HG02938 (cell line): ENCODE measurements around the gene ST6GAL1.

ENCODE experiments used
- ATAC-seq: cut with Tn5 transposase; IDR thresholded peaks from one replicate; pipeline ENCODE4 v1.9.1; 2021; ENCODE audit warnings: mild to moderate bottlenecking, moderate library complexity; ENCODE audit not compliant: unreplicated experiment

Gene ST6GAL1

DNA sequence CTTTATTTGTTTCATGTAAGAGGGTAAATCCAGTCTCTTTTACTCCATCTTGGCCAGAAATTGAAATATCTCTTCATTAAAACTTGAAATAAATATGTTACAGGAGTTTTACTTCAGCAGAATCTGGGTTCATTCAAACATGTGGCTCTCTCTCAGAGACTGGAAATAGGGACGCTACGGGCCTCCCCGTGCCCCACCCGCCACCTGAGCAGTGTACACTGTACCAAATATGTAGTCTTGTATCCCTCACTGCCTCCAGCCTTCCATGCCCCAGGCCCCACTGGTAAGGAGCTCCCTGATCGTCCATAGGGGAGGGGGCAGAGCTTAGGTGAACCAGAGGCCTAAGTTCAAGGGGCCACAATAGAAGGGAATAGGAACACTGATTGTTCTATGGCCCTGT is 172.9 kb downstream of the ST6GAL1 start:
- no peak for ATAC-seq

DNA sequence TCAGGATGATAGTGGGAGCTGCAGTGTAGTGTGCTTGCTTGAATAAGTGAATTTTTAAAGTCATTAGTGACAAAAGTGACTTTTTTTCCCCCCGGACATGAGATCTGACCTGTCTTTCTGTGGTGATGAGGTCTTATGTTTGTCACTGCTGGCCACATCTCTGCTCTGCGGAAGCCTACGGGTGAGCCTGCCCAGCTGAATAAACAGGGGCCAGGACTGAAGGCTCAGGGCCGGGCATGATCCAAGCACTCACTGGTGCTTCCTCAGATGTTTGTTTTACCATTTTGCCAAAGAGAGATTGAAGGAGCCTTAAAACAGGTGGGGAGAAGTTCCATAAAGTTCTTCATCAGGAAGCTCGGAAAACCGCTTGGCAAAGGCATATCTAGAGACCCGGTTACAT is 174.0 kb downstream of the ST6GAL1 start:
- ATAC-seq, result no peak

DNA sequence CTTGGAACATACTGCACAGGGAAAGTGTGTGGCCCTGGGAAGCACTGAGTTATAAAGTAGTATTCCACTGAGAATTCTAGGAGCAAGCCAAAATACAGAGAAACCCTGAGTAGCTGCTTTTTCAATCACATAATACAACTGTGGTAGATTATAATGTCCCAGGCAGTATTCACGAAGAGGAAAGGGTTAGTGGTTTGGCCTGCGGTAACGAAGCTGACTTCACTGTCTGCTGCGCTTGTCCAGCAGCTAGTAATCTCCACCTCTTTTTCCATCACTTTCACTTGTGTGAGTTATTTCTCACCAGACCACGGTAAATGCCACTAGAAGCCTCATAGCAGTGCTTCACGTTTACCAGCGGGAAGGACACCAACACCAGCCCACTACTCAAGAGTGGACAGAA is 174.6 kb downstream of the ST6GAL1 start:
- no peak for ATAC-seq

DNA sequence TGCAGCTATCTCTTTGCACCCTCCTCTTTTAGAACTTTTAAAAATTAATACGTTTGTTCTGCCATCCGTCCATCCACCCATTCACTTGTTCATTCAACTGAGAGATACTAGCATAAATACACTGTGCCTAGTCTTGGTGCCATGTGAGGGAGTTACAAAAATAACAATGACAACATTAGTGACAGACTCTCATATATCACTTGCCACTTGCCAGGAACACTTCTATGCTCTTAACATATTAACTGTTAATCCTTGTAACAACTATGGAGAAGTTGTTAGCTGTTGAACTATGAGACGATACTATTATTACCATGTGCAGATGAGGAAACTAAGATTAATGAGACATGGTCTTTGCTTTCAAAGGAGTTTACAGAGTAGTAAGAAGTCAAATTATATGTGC is 175.4 kb downstream of the ST6GAL1 start:
- ATAC-seq, result no peak

DNA sequence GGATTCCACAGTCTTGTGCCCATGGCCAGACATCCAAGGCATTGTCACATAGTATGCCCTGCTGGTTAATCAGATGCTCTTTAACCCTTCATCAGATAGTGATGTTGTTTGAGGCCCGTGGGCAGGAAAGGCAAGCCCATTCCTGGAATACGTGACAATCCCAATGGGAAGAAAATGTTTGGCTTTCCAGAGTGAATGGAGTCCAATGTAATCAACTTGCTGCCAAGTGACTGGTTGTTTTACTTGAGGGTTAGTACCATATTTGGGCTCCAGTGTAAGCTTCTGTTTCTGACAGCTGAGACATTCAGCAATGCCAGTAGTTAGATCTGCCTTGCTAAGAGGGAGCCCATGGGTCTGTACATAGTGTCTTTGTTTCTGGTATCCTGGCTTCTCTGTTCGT is 177.7 kb downstream of the ST6GAL1 start:
- ATAC-seq, result no peak

DNA sequence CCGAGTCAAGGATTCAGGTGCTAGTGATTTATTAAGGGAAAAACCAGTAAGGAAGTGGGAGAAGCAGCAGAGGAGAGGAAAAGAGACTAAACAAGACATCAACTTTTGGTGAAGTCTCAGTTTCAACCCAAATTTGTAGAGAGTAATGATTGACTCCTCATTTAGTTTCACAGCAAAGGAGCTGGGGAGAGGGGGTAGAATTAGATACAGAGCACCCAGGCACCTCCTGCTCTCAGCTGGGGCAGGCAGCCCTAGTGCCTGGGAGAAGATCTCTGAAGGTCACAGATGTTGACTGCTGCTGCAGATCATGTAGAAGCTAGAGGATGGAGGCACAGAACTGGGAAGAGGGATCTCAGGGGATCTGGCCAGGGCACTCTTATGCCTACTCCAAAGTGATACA is 179.8 kb downstream of the ST6GAL1 start:
- no peak for ATAC-seq

DNA sequence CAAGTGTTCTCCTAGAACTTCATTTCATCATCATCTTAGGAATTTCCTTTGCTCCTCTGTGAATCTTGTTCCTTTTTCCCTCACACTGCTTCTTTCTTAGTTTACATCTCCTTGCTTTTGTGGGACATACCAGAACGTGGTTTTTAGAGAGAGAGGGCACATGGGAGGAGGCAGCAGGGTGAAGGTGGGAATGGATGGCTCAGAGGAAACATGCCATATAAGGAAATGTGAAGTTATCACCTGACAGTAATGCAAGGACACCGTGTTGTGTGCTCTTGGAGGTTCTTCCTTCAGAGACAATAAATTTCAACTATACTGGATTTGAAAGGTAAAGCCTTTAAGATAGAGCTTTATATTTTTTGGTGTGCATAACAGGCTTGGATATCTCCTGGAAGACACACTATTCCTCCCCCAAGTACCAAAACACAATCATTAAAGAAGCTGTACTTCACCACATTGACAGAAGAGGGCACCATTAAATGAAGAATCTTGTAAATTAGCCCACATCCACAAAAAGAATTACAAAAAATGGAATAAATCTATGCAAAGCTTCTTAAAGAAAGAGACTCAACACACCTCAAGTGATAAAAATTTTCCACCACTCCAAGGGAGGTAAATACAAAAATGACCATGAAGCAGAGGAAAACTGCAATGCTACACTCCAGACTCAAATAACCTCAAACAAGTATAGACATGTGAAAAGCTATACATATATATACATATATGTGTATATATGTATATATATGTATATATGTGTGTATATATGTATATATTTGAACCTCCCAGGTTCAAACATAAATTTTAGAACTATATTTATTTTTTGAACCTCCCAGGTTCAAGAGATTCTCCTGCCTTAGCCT is 182.8 kb downstream of the ST6GAL1 start:
- no peak for ATAC-seq

DNA sequence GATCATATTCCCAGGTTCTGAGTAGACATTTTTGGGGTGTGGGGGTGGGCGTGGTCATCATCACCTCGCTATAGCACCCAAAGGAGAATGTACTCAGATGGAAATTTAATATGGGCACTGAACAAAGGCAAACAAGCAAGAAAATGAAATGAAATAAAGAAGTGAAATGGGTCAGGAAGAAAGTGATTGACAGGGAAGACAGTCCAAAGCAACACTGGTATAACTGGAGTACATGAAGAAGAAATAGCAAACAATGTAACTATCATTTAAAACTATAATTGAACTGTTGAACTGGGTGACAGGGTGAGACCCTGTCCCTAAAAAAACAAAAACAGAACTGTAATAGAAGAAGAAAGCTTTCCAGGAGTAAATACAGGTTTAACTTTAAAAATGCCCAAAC is 184.2 kb downstream of the ST6GAL1 start:
- ATAC-seq, result no peak

DNA sequence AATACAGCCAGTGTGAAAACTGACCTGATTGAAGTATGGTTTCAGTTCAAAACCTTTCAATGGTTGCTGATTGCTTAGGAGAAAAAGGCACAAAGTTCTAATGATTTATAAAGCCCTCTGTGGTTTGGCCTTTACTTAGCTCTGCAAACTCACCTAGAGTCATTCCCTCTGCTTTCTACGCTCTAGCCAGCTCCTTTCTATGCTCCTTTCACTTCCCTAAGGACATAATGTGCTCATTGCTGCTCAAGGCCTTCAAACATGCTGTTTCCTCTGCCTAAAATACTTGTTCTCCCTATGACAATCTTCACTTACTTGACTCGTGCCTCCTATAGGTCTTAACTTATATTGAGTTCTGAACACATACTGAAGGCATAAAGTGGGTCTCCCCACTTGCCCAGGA is 190.0 kb downstream of the ST6GAL1 start:
- no peak for ATAC-seq

DNA sequence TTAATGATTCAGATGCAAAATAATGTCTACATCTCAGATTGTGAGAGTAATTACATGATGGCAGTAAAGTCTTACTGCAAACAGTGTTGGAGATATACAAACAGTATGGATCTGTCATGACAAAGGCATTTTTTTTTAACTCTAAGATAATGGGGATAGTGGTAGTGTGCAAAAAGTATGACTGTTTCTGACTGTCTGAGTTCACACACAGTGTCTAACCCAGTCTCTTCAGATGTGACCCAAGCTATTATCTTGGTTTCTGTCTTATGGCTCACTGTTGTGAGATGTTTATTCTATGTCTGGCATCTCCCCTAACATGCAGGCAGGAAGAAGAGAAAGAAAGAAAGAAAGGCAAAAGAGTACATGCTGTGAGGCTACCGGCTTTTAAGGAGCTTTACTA is 191.9 kb downstream of the ST6GAL1 start:
- no peak for ATAC-seq

DNA sequence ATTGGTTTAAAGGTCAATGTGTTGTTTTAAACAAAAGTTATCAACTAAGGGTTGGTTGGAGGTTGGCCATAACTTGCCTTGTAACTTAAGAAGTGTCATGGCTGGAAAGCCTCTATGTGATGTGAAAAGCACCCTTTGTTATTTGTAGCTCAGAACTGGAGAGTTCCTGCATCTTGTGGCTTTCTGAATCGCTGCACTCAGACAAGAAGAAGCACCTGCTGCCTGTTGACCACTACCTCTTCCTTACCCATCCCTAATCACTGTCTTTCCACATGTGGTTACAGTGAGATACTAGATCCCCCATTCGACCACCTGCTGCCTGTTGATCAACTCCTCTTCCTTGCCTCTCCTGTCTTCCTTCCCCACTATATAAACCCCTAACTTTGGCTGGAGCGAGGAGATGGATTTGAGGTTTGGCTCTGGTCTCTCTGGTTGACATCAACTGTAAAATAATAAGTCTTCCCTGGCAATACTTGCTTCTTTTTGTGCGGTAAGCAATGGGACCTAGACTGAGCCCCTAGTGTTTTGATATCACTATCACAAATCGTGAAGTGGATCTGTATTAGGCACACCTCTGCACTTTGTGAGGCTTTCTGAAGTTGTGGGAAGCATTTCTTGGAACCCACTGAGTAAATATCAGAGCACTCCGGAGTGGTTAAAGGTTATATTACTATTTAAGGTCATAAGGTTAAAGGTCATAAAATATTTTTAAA is 195.1 kb downstream of the ST6GAL1 start:
- ATAC-seq, result peak; percentile 87
